Measurements from ENCODE around the gene OPCML.

Gene OPCML

GRCh38 chr11:133530501-133530835 is 1.8 kb downstream of the OPCML start:
- TF ChIP-seq CTCF (conservative IDR thresholded peaks at IDR 0.05; ENCODE audit: low read depth): no peak
- CTCF ChIA-PET: no interaction called here
- POLR2A ChIA-PET (ENCODE audit: low non-redundant PET): no interaction called here
- H3K27ac ChIP-seq: no peak overlapping the region
- DNase-seq (ENCODE audit: low spot score): no peak

GRCh38 chr11:133529807-133530500 is 2.3 kb downstream of the OPCML start:
- ChIA-PET CTCF (interaction anchor here (0.6 kb wide), 1 partner anchor 59 kb away, joined by 3 read pairs; no protein-coding TSS in a partner anchor), POLR2A (ENCODE audit: low non-redundant PET) (no interaction called here)
- H3K27ac ChIP-seq: no peak overlapping the region
- no peak for DNase-seq (ENCODE audit: low spot score)
- no peak for TF ChIP-seq CTCF (conservative IDR thresholded peaks at IDR 0.05; ENCODE audit: low read depth)

GRCh38 chr11:133526790-133527189 is 5.5 kb downstream of the OPCML start:
- ChIA-PET POLR2A (ENCODE audit: low non-redundant PET) (no interaction called here), CTCF (no interaction called here)
- TF ChIP-seq CTCF (conservative IDR thresholded peaks at IDR 0.05; ENCODE audit: low read depth): no peak
- H3K27ac ChIP-seq: no peak overlapping the region
- DNase-seq (ENCODE audit: low spot score): no peak

- ChIA-PET POLR2A (ENCODE audit: low non-redundant PET) (no interaction called here), CTCF (no interaction called here)
- TF ChIP-seq CTCF (conservative IDR thresholded peaks at IDR 0.05; ENCODE audit: low read depth): no peak
- no peak for DNase-seq (ENCODE audit: low spot score)
- H3K27ac ChIP-seq: no peak overlapping the region
Measured at GRCh38 chr11:133525976-133526375, 6.3 kb downstream of the OPCML start.

- CTCF ChIA-PET: no interaction called here
- TF ChIP-seq CTCF (conservative IDR thresholded peaks at IDR 0.05; ENCODE audit: low read depth): no peak
- POLR2A ChIA-PET (ENCODE audit: low non-redundant PET): no interaction called here
Measured at GRCh38 chr11:133524488-133524887, 7.8 kb downstream of the OPCML start.

GRCh38 chr11:133522344-133522743 is 10.0 kb downstream of the OPCML start:
- ChIA-PET CTCF (no interaction called here), POLR2A (ENCODE audit: low non-redundant PET) (no interaction called here)
- DNase-seq (ENCODE audit: low spot score): no peak
- no peak overlapping the region for H3K27ac ChIP-seq
- no peak for TF ChIP-seq CTCF (conservative IDR thresholded peaks at IDR 0.05; ENCODE audit: low read depth)

More at GRCh38 chr11:133524488-133524887, 7.8 kb downstream of the OPCML start:
- no peak for DNase-seq (ENCODE audit: low spot score)
- H3K27ac ChIP-seq: no peak overlapping the region
